SK-N-SH treated with all-trans-retinoic acid at 6 μM for 48 hours (cell line): ENCODE data around the gene SH3GLB1.

Source experiments
- ARNTL ChIP-seq: fragments of 450-650 bp; formaldehyde crosslinking; IDR thresholded peaks from 2 replicates; pipeline ENCODE4 v1.5.0; 2020; ENCODE audit warnings: low read depth, mild to moderate bottlenecking, moderate library complexity, borderline replicate concordance
- BACH2 ChIP-seq: fragments of 250-450 bp; sonication (Bioruptor Pico); IDR thresholded peaks from 2 replicates; pipeline ENCODE4 v1.9.0; 2021; ENCODE audit warnings: mild to moderate bottlenecking, borderline replicate concordance
- SNAI2 ChIP-seq: fragments of 250-450 bp; sonication (Bioruptor Pico); IDR thresholded peaks from 2 replicates; pipeline ENCODE4 v1.5.0; 2020; ENCODE audit warnings: mild to moderate bottlenecking, moderate library complexity
- TF ChIP-seq, protein P1 (sequence below): fragments of 250-450 bp; sonication (Bioruptor Pico); IDR thresholded peaks from 2 replicates; pipeline ENCODE4 v1.5.0; 2020; ENCODE audit warnings: mild to moderate bottlenecking, moderate library complexity
- TF ChIP-seq, protein P2 (sequence below): fragments of 250-450 bp; sonication (Bioruptor Pico); IDR thresholded peaks from 2 replicates; pipeline ENCODE4 v1.8.0; 2020; ENCODE audit warnings: mild to moderate bottlenecking, moderate library complexity, borderline replicate concordance
- TF ChIP-seq, protein P3 (sequence below): fragments of 250-450 bp; sonication (Bioruptor Pico); IDR thresholded peaks from 2 replicates; pipeline ENCODE4 v1.5.1; 2021; ENCODE audit warnings: mild to moderate bottlenecking, moderate library complexity

DNA sequence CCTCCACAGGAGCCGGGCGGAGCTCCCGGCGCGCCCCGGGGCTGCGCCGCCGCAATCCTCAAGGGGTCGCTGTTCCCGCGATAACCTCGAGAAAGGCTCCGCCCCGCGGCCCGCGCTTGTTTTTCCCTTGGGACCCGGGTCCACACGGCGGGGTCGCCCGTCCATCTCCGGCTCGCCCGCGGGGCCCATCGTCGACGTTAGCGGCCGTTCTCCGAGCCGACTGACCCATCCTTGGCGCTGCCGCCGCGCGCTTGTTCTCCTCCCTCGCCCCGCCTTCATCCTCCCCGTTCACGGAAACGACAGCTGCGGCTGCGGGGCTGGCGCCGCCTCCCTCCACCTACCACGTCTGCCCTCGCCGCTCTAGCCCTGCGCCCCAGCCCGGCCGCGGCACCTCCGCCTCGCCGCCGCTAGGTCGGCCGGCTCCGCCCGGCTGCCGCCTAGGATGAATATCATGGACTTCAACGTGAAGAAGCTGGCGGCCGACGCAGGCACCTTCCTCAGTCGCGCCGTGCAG is at the start of gene SH3GLB1:
- TF ChIP-seq, protein P1, sequence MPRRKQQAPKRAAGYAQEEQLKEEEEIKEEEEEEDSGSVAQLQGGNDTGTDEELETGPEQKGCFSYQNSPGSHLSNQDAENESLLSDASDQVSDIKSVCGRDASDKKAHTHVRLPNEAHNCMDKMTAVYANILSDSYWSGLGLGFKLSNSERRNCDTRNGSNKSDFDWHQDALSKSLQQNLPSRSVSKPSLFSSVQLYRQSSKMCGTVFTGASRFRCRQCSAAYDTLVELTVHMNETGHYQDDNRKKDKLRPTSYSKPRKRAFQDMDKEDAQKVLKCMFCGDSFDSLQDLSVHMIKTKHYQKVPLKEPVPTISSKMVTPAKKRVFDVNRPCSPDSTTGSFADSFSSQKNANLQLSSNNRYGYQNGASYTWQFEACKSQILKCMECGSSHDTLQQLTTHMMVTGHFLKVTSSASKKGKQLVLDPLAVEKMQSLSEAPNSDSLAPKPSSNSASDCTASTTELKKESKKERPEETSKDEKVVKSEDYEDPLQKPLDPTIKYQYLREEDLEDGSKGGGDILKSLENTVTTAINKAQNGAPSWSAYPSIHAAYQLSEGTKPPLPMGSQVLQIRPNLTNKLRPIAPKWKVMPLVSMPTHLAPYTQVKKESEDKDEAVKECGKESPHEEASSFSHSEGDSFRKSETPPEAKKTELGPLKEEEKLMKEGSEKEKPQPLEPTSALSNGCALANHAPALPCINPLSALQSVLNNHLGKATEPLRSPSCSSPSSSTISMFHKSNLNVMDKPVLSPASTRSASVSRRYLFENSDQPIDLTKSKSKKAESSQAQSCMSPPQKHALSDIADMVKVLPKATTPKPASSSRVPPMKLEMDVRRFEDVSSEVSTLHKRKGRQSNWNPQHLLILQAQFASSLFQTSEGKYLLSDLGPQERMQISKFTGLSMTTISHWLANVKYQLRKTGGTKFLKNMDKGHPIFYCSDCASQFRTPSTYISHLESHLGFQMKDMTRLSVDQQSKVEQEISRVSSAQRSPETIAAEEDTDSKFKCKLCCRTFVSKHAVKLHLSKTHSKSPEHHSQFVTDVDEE (CRISPR knock-in tag): no peak
- TF ChIP-seq BACH2 (no peak), SNAI2 (CRISPR knock-in tag) (no peak), ARNTL (CRISPR knock-in tag) (no peak)
- TF ChIP-seq, protein P2, sequence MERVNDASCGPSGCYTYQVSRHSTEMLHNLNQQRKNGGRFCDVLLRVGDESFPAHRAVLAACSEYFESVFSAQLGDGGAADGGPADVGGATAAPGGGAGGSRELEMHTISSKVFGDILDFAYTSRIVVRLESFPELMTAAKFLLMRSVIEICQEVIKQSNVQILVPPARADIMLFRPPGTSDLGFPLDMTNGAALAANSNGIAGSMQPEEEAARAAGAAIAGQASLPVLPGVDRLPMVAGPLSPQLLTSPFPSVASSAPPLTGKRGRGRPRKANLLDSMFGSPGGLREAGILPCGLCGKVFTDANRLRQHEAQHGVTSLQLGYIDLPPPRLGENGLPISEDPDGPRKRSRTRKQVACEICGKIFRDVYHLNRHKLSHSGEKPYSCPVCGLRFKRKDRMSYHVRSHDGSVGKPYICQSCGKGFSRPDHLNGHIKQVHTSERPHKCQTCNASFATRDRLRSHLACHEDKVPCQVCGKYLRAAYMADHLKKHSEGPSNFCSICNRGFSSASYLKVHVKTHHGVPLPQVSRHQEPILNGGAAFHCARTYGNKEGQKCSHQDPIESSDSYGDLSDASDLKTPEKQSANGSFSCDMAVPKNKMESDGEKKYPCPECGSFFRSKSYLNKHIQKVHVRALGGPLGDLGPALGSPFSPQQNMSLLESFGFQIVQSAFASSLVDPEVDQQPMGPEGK: no peak
- TF ChIP-seq, protein P3, sequence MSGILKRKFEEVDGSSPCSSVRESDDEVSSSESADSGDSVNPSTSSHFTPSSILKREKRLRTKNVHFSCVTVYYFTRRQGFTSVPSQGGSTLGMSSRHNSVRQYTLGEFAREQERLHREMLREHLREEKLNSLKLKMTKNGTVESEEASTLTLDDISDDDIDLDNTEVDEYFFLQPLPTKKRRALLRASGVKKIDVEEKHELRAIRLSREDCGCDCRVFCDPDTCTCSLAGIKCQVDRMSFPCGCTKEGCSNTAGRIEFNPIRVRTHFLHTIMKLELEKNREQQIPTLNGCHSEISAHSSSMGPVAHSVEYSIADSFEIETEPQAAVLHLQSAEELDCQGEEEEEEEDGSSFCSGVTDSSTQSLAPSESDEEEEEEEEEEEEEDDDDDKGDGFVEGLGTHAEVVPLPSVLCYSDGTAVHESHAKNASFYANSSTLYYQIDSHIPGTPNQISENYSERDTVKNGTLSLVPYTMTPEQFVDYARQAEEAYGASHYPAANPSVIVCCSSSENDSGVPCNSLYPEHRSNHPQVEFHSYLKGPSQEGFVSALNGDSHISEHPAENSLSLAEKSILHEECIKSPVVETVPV: no peak
